Tibial artery (tissue), 4 donors: ENCODE measurements around the gene ZBTB20.

Experiments used
- DNase-seq, 2 donors: peaks; one replicate each; pipeline ENCODE4 v3.0.0-alpha.2; 2019
- H3K27ac ChIP-seq, 2 donors: fragments of 200-600 bp; sonication (generic) in 1 of 2; 1 replicate in 1 of 2; 2 replicates in 1 of 2; pipeline ENCODE4 v1.5.1; 2018 to 2019; ENCODE audit warnings: mild to moderate bottlenecking in 1 of 2
- H3K27me3 ChIP-seq, 2 donors: fragments of 200-600 bp; sonication (generic) in 1 of 2; one replicate each; pipeline versions ENCODE4 v1.5.1 to v1.6.0; 2016 to 2019
- H3K36me3 ChIP-seq, 3 donors: fragments of 200-600 bp; sonication (generic) in 2 of 3; one replicate each; pipeline ENCODE4 v1.5.1; 2016 to 2019; ENCODE audit warnings: mild to moderate bottlenecking in 2 of 3
- H3K4me1 ChIP-seq, 4 donors: fragments of 200-600 bp; sonication (generic) in 2 of 4; 1 replicate in 3 of 4; 2 replicates in 1 of 4; pipeline ENCODE4 v1.5.1; 2016 to 2019
- H3K4me3 ChIP-seq, 2 donors: fragments of 200-600 bp; sonication (generic) in 1 of 2; 1 replicate in 1 of 2; 2 replicates in 1 of 2; pipeline ENCODE4 v1.5.1; 2018 to 2019; ENCODE audit warnings: mild to moderate bottlenecking in 2 of 2
- H3K9me3 ChIP-seq, 3 donors: fragments of 200-600 bp; sonication (generic) in 1 of 3; one replicate each; pipeline ENCODE4 v1.5.1; 2016 to 2019
- intact Hi-C: fragments of 100-400 bp; cut with DNase I; formaldehyde crosslinking; loops from one replicate; pipeline ENCODE4 v1.15.0; 2023; ENCODE audit warnings: low total_unique reads
- TF ChIP-seq, protein P1 (sequence below), 2 experiments: fragments of 200-600 bp in 1 of 2; fragments of 450-650 bp in 1 of 2; IDR thresholded peaks; one replicate each; pipeline ENCODE4 v1.5.1; 2017 to 2019; ENCODE audit warnings: antibody characterized with exemption in 2 of 2, mild to moderate bottlenecking in 1 of 2, moderate library complexity in 1 of 2

ZBTB20 gene

GRCh38 chr3:115161866-115162265, 14.8 kb upstream of the ZBTB20 start:
- TF ChIP-seq, protein P1, sequence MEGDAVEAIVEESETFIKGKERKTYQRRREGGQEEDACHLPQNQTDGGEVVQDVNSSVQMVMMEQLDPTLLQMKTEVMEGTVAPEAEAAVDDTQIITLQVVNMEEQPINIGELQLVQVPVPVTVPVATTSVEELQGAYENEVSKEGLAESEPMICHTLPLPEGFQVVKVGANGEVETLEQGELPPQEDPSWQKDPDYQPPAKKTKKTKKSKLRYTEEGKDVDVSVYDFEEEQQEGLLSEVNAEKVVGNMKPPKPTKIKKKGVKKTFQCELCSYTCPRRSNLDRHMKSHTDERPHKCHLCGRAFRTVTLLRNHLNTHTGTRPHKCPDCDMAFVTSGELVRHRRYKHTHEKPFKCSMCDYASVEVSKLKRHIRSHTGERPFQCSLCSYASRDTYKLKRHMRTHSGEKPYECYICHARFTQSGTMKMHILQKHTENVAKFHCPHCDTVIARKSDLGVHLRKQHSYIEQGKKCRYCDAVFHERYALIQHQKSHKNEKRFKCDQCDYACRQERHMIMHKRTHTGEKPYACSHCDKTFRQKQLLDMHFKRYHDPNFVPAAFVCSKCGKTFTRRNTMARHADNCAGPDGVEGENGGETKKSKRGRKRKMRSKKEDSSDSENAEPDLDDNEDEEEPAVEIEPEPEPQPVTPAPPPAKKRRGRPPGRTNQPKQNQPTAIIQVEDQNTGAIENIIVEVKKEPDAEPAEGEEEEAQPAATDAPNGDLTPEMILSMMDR (IDR thresholded peaks at IDR 0.05), result no peak
- H3K27ac ChIP-seq, result no peak overlapping the region
- no peak overlapping the region for H3K4me3 ChIP-seq
- no peaks in the 10 kb centered on the region for H3K36me3 ChIP-seq
- no peaks in the 10 kb centered on the region for H3K27me3 ChIP-seq
- H3K9me3 ChIP-seq, result no peaks in the 10 kb centered on the region
- intact Hi-C loops, result no loop called here
- no peak for DNase-seq
- H3K4me1 ChIP-seq, result no peaks in the 10 kb centered on the region

- H3K36me3 ChIP-seq, result no peaks in the 10 kb centered on the region
- H3K27me3 ChIP-seq, result no peaks in the 10 kb centered on the region
- TF ChIP-seq, protein P1 (IDR thresholded peaks at IDR 0.05), result no peak
- H3K27ac ChIP-seq, result no peak overlapping the region
- no peaks in the 10 kb centered on the region for H3K4me1 ChIP-seq
- no peaks in the 10 kb centered on the region for H3K9me3 ChIP-seq
- intact Hi-C loops, result no loop called here
- DNase-seq, result no peak
- no peak overlapping the region for H3K4me3 ChIP-seq
These were observed 14.2 kb upstream of the ZBTB20 start for GRCh38 chr3:115161168-115161834.

- Histone ChIP-seq H3K4me3 (no peak overlapping the region), H3K36me3 (no peaks in the 10 kb centered on the region), H3K9me3 (no peaks in the 10 kb centered on the region), H3K27ac (no peak overlapping the region), H3K27me3 (no peaks in the 10 kb centered on the region), H3K4me1 (no peaks in the 10 kb centered on the region)
- intact Hi-C loops, result no loop called here
- no peak for DNase-seq
- TF ChIP-seq, protein P1 (IDR thresholded peaks at IDR 0.05), result no peak
These were observed 13.2 kb upstream of the ZBTB20 start for GRCh38 chr3:115160295-115160694.

DNA sequence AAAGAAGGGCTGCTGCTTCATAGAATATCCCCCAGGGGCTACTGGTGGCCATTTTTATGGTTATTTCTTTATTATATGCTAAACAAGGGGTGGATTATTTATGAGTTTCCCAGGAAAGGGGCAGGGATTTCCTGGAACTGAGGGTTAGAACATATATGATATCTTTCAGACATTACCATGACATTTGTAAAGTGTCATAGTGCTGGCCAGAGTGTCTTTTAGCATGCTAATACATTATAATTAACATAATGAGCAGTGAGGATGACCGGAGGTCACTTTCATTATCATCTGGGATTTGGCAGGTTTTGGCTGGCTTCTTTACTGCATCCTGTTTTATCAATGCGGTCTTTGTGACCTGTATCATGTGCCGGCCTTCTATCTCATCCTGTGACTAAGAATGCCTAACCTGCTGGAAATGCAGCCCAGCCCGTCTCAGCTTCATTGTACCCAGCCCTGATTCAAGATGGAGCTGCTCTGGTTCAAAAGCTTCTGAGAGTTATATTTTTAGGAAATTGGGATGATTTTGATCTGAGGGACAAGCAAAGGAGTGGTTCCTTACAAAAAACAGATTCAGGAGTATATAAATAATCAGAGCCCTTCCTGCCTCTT, 9.1 kb upstream of the ZBTB20 start:
- TF ChIP-seq, protein P1 (IDR thresholded peaks at IDR 0.05), result no peak
- Histone ChIP-seq H3K27ac (no peak overlapping the region), H3K4me1 (no peaks in the 10 kb centered on the region), H3K36me3 (no peaks in the 10 kb centered on the region), H3K4me3 (no peak overlapping the region), H3K9me3 (no peaks in the 10 kb centered on the region), H3K27me3 (no peaks in the 10 kb centered on the region)
- intact Hi-C loops, result no loop called here
- DNase-seq, result no peak

DNA sequence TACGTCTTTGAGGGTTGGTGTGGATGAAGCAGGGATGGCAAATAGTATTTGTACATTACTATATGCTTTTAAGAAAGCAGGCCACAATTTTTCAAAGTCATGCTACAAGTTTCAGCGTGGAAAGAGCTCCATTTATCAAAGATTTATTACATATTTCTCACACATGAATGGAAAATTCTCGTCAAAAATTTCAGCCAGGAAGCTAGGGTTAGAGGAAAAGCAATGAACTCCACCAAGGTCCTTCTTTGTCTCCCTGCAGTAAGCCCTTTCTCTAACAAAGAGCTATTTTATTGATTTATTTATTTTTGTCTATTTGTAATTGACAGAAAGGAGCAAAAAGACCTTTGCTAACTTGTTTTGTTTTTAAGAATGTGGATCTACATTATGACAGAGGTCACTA, 7.5 kb upstream of the ZBTB20 start:
- no peak overlapping the region for H3K4me3 ChIP-seq
- no peak overlapping the region for H3K27ac ChIP-seq
- no peaks in the 10 kb centered on the region for H3K9me3 ChIP-seq
- no peaks in the 10 kb centered on the region for H3K4me1 ChIP-seq
- no peaks in the 10 kb centered on the region for H3K36me3 ChIP-seq
- intact Hi-C loops, result no loop called here
- TF ChIP-seq, protein P1 (IDR thresholded peaks at IDR 0.05), result no peak
- H3K27me3 ChIP-seq, result no peaks in the 10 kb centered on the region
- no peak for DNase-seq
